BE2C (cell line): ENCODE results near the gene PLXDC2.

Experiments
- DNase-seq: peaks from one replicate; pipeline ENCODE4 v3.0.0-alpha.2; 2020
- H3K27me3 ChIP-seq: fragments of 250-450 bp; sonication (Bioruptor Pico); 2 replicates; pipeline ENCODE4 v1.5.1; 2020; ENCODE audit warnings: mild to moderate bottlenecking
- H3K36me3 ChIP-seq: fragments of 250-450 bp; sonication (Bioruptor Pico); 2 replicates; pipeline ENCODE4 v1.5.1; 2020; ENCODE audit warnings: mild to moderate bottlenecking
- H3K4me1 ChIP-seq: fragments of 250-450 bp; sonication (Bioruptor Pico); 2 replicates; pipeline ENCODE4 v1.5.1; 2020
- H3K4me3 ChIP-seq: 2 replicates; pipeline ENCODE4 v1.5.1; 2011; ENCODE audit warnings: low read depth, low read length
- H3K9me3 ChIP-seq: fragments of 250-450 bp; sonication (Bioruptor Pico); 2 replicates; pipeline ENCODE4 v1.5.1; 2020
- TF ChIP-seq, protein P1 (sequence below): IDR thresholded peaks from 2 replicates; pipeline ENCODE4 v1.5.1; 2012; ENCODE audit warnings: mild to moderate bottlenecking, low read depth, low read length

Gene PLXDC2

DNA sequence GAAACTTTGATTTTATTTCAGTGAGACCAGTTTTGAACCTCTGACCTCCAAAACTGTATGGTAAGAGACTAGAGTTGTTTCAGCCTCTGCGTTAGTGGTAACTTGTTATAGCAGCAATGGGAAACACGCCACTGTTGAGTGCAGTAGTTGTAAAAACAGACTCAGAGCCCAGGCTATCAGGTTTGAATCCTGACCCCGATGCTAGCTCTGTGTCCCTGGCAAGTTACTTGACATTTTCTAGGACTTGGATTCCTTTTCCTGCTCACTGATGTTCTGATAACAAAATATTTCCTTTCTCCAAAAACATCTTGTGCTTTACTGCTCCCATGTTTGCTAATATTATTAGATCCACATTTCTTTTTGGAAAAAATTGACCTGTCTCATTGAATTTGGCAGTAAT, 131.0 kb downstream of the PLXDC2 start:
- Histone ChIP-seq H3K4me1 (no peaks in the 10 kb centered on the region), H3K36me3 (no peaks in the 10 kb centered on the region), H3K27me3 (no peaks in the 10 kb centered on the region), H3K9me3 (no peaks in the 10 kb centered on the region), H3K4me3 (no peak overlapping the region)
- DNase-seq: no peak
- TF ChIP-seq, protein P1, sequence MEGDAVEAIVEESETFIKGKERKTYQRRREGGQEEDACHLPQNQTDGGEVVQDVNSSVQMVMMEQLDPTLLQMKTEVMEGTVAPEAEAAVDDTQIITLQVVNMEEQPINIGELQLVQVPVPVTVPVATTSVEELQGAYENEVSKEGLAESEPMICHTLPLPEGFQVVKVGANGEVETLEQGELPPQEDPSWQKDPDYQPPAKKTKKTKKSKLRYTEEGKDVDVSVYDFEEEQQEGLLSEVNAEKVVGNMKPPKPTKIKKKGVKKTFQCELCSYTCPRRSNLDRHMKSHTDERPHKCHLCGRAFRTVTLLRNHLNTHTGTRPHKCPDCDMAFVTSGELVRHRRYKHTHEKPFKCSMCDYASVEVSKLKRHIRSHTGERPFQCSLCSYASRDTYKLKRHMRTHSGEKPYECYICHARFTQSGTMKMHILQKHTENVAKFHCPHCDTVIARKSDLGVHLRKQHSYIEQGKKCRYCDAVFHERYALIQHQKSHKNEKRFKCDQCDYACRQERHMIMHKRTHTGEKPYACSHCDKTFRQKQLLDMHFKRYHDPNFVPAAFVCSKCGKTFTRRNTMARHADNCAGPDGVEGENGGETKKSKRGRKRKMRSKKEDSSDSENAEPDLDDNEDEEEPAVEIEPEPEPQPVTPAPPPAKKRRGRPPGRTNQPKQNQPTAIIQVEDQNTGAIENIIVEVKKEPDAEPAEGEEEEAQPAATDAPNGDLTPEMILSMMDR: no peak

DNA sequence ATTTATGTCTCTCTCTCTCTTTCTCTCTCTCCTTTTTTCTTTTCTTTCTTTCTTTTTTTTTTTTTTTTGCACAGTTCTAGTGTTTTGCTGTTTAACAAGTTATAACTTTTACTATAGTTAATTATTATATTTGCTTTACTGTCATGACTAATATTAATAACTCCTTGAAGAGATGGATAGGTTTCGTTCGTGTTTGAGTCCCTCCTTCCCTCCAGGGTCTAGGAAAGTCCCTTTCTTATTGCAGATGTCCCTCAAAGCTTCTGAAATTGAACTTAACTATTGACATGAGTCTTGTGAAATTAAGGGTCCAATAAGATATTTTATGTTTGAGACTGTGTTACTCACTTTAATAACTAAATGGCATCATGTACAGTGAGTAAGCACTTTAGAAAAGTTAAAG, 131.4 kb downstream of the PLXDC2 start:
- Histone ChIP-seq H3K4me3 (no peak overlapping the region), H3K27me3 (no peaks in the 10 kb centered on the region)
- TF ChIP-seq, protein P1: no peak

DNA sequence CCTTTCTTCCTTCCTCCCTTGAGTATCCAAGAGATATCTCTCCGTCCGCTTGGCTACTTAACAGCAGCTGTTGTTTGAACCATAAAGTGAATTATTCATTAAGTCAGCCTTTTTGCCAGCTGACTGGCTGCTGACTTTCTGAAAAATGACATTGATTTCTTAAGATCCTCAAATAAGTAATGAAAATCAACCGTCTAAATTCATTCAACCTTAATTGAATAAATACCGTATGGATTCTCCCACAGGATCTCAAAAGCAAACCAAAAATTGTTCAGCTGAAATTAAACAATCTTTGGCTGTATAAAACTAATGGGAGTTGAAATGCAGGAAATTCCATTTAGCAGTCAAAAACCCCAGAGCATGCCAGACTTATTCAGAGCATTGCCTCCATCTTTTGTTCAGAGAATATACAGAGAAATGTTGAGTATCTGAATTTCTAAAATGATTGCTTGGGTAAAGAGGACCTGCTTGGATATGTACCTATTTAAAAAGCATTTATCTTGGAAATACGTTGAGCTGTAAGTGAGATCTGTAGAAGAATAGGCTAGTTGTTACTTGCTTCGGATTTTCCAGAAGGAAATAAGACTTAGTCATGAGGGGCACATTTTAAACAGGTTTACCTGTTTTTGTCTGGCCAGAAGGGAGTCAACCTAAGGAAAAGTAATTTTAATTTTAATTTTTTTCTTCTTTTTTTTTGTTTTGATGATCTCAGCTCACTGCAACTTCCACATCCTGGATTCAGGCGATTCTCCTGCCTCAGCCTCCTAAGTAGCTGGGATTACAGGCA, 136.2 kb downstream of the PLXDC2 start:
- no peak overlapping the region for H3K4me3 ChIP-seq
- no peaks in the 10 kb centered on the region for H3K4me1 ChIP-seq
- H3K36me3 ChIP-seq: no peaks in the 10 kb centered on the region
- DNase-seq: no peak
- TF ChIP-seq, protein P1: no peak
- no peaks in the 10 kb centered on the region for H3K9me3 ChIP-seq
- no peaks in the 10 kb centered on the region for H3K27me3 ChIP-seq

More for the DNA sequence above, 131.4 kb downstream of the PLXDC2 start:
- Histone ChIP-seq H3K9me3 (no peaks in the 10 kb centered on the region), H3K36me3 (no peaks in the 10 kb centered on the region), H3K4me1 (no peaks in the 10 kb centered on the region)
- no peak for DNase-seq

DNA sequence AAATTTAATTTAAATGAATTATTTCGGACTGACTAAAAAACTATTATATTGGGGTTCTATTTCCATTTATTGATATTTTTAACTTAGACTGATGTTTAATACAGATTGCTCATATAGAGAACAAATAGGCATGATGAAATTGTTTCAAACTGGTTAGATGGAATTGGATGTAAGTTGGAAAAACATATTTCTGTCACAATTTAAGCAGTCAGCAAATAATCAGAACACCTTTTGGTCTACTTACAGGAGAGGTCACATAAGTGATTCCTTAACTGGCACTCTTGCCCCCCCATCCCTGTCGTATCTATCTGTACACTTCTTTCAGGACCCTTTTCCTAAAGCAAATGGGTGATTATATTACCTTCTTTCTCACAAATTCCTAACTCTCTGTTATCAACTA, 138.4 kb downstream of the PLXDC2 start:
- Histone ChIP-seq H3K4me1 (no peaks in the 10 kb centered on the region), H3K36me3 (no peaks in the 10 kb centered on the region), H3K9me3 (no peaks in the 10 kb centered on the region), H3K27me3 (no peaks in the 10 kb centered on the region), H3K4me3 (no peak overlapping the region)
- TF ChIP-seq, protein P1: no peak
- no peak for DNase-seq

DNA sequence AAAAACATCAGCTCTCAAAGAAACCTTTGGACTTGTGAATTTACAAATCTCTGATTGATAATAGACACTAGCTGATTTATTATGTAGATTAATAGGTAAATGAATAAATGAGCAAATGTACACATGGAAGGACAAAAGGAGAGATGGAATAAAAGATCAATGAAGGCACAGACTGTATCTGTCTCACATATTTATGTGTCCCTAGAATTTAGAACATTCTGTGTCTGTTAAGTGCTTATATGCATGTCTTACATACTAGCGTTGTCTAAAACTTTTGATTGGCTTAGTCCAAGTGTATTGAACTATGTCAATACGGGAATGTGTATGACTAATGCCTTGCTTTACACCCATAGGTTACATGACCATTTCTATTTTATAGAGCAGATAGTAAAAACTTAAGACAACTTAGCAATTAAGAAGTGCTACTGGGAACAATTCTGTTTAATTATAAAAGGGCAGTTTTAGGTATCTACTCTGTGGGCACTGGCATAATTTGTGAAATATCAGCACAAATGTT, 140.3 kb downstream of the PLXDC2 start:
- no peak for DNase-seq
- Histone ChIP-seq H3K4me1 (no peaks in the 10 kb centered on the region), H3K36me3 (no peaks in the 10 kb centered on the region), H3K9me3 (no peaks in the 10 kb centered on the region), H3K4me3 (no peak overlapping the region), H3K27me3 (no peaks in the 10 kb centered on the region)
- TF ChIP-seq, protein P1: no peak

DNA sequence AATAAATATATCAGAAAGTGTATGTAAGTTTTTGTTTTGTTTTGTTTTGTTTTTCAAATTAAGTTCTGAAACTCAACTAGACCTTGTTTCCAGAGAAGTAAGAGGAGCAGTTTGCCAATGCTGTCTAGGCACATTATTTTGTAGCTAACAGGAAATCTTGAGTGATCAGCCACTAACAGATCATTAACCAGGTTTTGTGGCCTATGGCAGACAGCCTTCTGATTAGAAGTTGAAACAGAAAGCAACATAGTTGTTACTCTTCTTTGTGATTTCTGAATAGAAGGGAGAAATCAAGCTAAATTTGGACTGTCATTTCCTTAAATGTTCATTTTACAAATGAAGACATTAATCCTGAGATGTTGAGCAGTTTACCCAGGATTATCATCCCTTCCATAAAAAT, 142.6 kb downstream of the PLXDC2 start:
- TF ChIP-seq, protein P1: no peak
- no peak for DNase-seq
- no peaks in the 10 kb centered on the region for H3K9me3 ChIP-seq
- no peak overlapping the region for H3K4me3 ChIP-seq
- H3K4me1 ChIP-seq: no peaks in the 10 kb centered on the region
- no peaks in the 10 kb centered on the region for H3K27me3 ChIP-seq
- H3K36me3 ChIP-seq: no peaks in the 10 kb centered on the region
